GM21360 (cell line): ENCODE data around the gene HAO1.

Experiments
- ATAC-seq: cut with Tn5 transposase; IDR thresholded peaks from one replicate; pipeline ENCODE4 v1.9.1; 2021; ENCODE audit warnings: mild to moderate bottlenecking, moderate library complexity; ENCODE audit not compliant: unreplicated experiment

The HAO1 gene

DNA sequence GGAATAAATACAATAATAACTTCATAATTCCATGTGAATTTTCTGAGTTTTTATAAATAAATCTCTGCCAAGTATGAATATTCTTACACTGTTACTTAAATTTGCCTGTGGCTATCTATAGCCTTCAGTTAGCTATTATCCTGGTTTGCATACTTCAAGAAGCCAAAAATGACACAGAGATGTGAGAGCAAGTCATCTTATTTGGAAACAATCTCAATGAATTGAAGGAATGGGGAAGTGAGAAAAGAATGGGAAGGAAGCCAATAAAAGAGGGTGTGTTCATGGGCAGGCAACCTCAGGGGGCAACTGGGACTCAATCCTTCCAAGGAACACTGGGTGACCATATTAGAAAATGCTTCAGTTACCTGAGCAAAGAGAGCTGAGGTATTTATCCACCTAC, 9.9 kb downstream of the HAO1 start:
- ATAC-seq: no peak

DNA sequence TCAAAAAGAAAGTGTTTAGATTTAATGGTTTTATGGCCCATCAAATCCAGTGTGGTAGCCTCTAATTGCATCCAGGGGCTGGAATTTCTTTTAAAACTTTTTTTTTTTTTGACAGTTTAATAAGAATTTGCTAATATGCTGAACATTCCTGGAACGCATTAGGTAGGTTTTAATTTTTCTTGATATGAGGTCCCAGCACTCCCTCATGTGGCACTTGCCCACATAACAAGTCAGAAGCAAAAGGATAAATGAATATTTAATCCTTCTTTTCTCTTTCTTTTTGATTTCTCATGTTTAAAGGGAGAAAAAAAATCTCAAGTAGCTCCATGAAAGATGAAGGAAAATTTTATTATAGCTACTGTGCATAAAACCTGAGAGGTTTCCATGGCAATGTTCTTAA, 13.5 kb downstream of the HAO1 start:
- ATAC-seq: no peak

DNA sequence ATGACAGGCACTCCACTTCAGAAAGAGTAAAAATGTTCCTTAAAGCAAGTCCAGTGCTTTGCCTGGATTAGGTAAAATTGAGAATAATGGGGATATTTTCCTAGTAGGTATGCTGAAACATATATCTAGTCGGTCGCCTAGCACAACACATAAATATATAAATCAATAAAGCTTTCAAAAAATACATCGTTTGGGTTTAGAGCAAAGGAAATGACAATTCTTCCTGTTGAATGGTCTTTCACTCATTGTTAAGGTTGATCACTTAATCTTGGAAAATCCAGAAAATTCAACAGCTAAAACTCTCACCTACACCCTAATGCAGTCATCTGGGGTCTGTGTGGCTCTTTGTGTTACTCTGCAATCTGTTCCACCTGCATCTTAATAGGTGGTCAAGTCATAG, 13.9 kb downstream of the HAO1 start:
- no peak for ATAC-seq

DNA sequence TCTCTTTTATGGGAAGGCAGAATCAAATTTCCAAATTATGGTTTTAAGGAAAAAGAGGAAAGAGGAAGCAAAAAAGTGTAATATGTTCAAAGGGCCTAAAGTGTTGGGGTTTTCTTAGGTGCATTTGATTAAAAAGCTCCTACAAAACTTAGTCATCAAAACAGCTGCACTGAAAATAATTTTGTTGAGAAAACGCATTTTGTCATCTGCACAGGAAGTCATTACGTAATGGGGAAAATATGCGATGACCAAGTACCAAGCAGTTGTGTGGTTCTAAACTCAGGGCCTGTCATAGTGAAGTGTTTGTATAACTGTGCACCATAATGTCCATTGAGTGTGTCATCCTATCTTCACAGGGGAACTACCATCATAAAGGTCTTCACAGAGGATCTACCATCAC, 15.6 kb downstream of the HAO1 start:
- no peak for ATAC-seq

DNA sequence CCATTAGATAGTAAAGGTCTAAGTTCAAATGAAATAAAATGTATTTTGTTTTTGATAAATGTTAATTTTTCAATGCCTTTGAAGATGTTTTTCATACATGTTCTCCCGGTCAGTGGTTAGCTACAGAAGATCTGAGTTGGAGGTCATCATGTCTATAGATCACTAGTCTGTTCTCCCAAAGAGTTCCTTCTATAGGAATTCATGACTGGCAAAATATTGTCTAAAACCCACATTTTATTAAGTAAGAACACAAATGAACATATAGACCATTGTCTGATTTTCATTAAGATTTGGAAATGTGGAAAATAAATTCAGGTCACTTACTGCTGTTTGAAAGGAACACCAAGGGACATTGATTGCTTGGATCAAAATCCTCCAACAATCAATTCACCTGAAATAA, 23.6 kb downstream of the HAO1 start:
- no peak for ATAC-seq

DNA sequence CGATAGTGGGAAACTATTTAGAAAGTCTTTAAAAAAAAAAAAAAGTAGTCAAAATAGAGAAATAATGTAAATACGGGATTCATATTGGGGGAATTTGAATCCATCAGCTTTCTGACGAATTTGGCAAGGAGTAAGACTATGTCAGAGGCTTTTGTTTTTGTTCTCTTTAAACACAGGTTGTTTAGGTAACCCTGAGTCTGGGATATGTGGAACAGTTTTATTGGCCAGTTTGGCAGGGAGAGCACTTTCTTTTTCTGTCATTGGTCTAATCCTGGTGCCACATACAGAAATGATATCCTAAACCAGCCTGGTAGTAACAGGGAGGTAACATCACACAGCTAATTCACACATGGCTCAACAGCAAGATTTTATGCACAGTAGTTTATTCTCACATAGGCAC, 27.7 kb downstream of the HAO1 start:
- ATAC-seq: no peak

DNA sequence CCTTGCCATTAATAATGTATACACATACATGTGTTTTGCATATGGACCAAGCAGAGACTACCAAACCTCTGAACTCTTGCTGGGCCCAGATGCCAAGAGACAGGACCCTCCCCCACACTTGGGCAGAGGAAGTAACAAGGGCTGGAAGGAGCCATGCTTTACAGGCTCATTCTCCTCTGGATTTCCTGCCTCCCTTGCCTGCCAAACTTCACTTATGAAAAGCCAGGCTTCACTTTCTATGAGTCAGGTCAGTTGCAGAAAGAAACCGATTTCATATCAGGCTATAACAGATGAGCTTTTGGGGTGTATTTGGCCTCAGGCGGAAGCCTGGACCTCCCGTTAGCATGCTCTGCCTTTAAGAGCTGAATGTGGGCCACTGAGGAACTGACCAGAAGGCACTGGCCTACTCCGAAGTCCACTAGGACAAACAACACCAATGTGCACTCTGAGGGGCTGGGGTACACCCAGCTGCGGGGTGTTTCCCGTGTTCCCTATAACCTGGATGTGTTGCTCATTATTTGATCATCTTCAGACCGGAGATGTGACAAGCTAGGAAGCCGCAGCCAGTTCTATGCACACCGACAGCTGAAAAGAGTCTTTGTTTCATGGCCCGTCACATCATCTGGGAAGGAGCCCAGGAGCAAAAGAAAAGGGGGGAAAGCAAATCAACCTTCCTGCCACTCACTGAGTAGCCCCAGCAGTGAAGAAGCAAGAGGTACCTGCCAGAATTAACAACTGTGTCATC, 28.5 kb downstream of the HAO1 start:
- ATAC-seq: no peak

DNA sequence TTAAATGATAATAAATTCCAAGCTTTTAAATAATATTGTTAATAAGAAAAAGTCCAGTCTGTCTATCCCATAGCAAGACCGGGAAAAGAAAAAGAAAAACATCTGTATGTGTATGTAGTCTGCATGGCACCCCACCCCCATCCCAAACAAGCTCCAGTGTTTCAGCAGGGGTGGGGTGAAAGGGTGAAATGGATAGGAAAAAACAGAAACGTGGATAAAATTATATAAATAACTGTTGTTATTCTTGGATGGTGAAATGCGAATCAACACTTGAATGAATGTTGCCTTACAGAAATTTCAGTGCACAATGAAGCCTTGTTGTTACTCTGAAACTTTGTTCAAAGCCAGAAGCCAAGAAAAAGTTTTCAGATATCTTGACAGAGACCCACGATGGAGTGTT, 31.4 kb downstream of the HAO1 start:
- no peak for ATAC-seq

DNA sequence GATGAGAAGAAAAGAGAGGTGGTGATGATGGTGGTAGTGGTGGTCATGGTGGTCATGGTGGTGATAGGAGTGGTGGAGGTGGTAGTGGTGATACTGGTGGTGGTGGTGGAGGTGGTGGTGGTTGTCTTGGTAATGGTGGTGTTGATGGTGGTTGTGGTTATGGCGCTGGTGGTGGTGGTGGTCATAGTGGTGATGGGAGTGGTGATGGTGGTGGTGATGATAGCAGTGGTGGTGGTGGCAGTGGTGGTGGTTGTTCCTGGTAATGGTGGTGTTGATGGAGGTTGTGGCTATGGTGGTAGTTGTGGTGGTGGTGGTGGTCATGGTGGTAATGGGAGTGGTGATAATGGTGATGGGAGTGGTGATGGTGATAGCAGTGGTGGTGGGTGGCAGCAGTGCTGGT, 36.8 kb downstream of the HAO1 start:
- ATAC-seq: no peak

DNA sequence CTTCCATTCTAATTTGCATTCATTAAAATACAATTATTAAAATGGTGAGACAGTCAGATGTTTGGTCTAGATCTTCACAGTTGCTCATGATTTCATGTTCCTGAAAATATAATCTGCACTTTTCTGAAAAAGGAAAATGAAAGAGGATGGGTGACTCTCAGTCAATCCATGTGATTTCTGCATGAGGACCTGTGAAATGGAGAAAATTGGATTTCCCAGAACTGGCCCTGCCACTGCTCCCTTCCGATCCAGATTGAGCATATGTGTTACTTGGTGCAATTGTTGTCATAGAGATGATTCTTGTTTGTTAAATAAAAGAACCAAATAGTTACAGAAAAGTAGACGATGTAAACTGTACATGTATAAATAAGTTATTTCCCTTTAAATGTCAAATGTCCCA, 37.4 kb downstream of the HAO1 start:
- no peak for ATAC-seq

DNA sequence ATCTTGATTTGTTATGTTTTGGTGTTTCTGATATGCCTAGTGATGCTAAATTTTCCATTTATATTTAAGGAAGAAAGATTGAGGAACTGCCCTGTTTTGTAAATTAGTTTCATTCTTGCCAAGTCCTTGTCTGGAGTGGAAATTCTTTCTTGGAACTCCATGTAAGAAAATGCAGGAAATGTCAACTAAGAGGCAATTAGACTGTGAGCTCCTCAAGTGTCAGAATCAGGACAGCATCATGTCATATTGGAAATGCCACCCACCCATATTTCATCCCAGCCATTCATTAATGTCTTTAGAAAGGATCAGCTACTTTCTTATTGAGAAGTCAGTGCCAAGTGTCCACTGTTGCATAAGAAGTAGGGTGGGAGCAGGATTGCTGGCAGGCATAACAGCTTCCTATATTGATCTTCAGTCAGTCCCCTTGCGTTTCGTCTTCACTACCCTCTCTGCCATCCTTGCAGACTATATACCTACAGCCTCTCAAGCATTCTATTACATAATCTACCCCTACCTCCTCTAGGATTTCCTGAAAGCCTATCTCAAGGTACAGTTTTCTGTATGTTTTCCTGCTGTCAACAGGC, 42.4 kb downstream of the HAO1 start:
- ATAC-seq: no peak

DNA sequence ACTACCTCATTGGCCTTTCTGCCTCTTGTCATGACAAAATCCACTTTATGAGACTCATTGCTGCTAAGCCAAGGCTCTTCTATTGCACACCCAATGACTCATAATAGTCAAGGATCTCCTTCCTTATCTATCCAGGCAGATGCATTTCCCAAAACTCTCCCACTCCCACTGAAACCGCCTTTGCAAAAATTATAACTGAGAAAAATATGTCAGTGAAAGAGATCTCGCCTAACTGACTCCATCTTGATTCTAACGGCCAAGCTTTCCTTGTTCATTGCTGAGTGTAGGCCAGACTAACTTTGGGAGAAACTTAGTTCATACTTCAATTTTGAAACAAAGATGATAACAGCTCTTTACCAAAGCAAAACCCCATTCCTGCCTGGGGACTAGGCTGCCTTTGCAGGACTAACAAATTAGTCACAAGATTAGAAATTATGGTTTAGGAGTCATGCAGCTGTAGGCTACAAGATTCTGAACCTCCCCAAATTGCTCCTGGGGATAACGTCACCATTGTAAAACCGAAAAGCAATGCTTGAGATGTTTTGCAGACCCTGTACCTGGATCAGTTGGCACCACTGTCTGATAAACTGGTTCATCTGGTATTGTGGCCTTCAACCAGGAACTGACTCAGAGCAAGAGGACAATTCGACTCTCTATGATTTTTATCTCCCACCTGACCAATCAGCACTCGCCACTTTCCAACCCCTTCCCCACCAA, 47.1 kb downstream of the HAO1 start:
- ATAC-seq: no peak

DNA sequence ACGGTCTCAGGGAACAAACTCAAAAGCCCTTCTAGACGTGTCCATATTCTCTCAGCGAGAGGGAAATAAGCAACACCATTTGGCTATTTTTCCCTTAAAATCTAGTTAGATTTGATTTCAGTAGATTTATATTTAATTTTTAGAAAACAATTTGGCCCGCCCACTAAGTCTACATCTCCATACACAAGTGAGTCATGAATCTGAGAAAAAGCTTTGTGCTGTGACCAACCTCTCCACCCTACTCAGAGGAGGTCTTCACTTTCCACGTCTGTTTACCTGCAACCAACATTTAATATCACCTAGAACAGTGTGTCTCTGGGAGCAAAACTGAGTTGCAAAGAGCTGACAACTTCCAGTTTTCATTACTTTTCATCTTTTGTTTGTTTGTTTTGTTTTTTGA, 48.6 kb downstream of the HAO1 start:
- no peak for ATAC-seq

DNA sequence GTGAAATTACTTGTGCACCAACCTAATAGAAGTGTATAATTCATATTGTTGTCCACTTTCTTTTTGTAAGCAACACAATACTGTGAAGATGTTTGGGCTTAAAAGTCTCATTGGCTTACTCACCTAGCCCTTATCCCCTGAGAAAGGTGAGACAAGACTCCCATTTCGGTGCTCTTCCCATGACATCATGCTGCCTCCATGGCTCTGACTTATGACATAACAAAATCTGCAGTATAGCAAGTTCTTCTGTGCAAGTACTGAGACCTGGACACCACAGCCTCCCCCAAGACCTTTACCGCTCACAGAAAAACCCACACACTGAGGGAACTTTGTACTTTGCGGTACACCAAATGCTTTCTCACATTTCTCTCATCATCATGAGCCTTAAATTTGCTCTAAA, 50.5 kb downstream of the HAO1 start:
- no peak for ATAC-seq

DNA sequence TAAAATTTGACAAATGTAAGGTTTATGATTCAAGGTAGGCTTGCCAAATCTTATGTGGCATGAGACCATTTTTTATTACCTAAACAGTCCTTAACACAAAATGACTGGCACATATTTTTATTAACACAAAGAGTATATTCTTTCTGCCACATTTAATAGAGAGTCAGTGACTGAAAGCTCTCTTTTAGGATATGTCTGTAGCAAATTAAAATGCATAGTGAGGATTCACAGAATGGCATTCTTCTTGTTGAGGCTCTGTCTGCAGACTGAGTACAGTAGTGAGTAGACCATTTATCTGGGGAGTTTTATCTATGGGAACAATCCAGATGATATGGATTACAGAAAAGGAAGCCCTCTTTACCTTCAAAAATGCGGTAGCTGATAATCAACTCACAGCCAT, 56.5 kb downstream of the HAO1 start:
- ATAC-seq: no peak

DNA sequence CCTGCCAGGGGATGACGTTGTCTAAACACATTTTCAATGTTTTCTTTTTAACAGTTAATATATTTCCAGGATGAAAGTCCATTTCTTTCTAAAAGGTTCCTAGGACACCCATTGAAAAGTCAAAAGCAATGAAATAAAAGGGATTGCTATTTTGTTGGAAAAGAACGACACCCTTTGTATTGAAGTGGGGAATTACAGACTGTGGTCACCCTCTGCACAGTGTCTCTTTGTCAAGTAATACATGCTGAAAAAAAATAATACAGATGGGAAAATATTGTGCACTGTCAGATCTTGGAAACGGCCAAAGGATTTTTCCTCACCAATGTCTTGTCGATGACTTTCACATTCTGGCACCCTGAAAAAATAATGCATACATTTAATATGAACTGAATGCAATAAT, 56.9 kb downstream of the HAO1 start:
- no peak for ATAC-seq

DNA sequence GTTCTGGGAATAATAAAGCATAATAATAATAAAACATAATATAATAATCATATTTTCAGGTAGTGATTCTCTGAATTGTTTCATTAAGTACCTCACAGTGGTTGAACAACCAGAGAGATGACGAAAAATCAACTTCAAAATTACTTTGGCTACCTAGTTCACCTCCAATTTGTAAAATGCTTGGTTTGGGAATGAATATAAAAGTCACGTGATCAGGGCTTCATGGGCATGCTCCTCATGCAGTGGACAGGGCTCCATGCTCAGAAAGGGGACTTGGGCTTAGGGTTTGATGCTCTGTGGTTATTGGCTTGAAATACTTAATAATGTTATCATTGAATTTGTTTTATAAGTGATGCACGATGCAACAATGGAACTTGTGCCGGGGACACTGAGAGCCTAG, 58.2 kb downstream of the HAO1 start:
- no peak for ATAC-seq

DNA sequence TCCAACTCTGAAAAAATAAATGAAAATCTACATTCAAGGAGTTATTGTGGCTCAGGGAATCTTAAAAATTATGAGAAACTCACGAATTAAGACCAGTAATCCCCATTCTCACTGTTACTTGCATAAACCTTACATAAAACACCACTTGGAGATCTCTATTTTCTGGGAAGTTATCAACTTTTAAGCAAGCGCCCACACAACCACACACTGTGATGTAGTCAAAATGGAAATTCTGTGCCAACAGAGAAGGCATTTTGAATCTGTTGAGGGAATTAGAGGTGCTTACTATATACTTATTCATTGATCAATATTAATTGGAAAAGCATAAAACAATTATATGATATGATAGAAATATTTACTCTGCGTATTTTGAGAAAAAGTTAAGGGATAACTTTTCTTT, 58.7 kb downstream of the HAO1 start:
- ATAC-seq: no peak

DNA sequence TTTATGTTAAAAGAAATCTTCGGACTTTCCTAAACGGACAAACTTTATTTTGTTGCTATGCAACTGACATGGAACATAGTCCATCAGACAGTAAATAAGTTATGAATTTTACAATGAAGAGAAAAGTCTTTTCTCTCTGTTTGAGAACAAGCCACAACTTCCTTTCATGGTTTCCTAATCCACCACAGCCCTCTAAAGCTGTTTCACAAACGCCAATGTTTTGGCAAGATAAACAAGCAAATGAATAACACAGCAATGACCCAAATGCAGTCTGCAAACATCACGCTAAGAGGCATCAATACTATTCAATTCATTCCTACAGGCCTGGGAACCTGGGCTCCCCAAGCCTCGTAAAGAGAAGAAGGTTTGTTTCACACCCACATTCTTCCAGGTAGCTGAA, 60.4 kb downstream of the HAO1 start:
- ATAC-seq: no peak

DNA sequence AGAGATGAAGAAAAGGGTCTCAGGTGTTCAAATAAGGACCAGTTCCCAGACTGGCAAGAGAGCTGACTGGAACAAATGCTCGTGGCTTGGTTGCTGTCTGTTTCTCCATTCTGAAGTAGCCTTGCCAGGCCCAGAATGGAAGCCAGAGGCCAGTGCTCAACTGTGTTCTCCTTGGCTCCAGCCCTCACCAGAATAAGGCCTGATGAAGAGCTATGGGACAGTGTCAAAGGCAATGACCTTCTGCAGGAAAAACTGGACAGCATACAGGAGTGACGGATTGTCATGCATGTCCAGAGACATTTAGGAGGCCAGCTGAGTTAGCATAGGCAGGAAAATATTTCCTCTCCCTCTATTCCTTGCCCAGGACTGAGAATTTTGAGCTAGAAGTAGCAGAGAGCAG, 72.2 kb downstream of the HAO1 start:
- no peak for ATAC-seq

DNA sequence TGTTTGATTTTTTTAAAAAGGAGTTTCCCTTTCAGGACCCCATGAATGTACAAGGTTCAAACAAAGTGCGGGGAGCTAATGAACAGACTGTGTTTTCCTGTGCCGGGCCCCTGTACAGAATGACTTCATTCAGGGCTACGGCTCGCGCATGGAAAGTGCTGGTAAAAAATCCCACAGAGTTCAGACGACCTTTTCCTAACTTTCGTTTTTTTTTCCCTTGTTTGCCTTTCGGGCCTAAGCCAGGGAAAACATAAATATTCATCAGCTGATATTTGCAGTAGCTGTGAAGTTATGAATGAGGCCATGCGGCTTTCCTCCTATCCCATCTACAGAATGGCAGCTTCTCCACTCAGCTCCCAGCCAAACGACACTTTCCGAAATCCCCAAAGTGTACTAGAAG, 74.0 kb downstream of the HAO1 start:
- no peak for ATAC-seq

DNA sequence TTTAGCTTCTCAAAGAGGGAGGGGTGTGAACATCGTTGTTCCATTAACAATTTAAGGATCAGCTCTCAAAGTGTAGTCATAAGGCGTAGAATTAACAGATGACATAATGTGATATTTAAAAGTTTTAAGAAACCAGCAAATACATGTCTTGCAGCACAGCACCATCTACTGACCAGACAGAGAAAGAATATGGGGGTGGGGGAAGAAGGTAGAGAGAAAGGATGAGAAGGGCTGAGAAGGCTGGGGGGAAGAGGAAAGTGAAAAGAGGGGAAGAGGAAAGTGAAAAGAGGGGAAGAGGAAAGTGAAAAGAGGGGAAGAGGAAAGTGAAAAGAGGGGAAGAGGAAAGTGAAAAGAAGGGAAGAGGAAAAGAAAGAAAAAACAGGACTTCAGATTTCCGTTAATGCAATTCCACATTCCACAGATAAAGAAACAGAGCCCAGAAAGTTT, 80.9 kb downstream of the HAO1 start:
- ATAC-seq: no peak
